NCI-H2171 (cell line): ENCODE data around the gene TP73.

Experiments
- DNase-seq: peaks from one replicate; lab custom pipeline; 2025; lab: John Stamatoyannopoulos, UW

TP73 gene

GRCh38 chr1:3651930-3652547 is at the start of gene TP73:
Gene TP73, plus strand, starts transcription at chr1:3652516. Its CDS starts 29,850 bp downstream, at chr1:3682366.
- DNase-seq: peak; percentile 70

- DNase-seq: no peak
Measured at GRCh38 chr1:3603156-3603555, 49.2 kb upstream of the TP73 start.

- DNase-seq: no peak
Measured at GRCh38 chr1:3603571-3604467, 48.5 kb upstream of the TP73 start.

- no peak for DNase-seq
Measured at GRCh38 chr1:3604468-3604974, 47.8 kb upstream of the TP73 start.

DNA sequence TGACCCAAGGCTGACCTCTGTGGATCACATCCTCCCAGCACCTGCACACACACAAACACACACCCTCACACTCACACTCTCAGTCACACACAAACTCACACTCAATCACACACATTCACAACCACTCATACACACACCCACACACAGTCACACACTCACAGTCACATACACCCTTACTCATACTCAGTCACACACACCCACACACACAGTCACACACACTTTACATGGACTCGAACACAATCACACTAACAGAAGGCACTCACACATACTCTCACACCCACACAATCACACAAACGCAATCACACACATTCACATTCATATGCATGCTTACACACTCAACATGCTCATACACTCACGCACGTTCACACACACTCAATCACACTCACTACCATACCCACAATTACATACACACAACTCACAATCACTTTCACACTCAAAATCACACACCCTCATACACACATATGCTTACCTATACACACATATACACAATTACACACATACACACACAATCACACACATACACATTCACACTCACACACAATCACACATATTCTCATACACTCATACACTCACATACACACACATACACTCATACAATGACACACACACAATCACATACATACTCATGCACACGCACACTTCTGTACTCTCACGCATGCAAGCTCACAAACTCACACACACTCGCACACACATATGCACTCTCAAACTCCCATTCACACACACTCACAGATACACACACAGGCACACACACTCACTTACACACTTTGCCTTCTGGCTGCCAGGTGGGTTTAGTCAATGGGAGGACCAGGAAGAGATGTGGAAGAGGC is 47.1 kb upstream of the TP73 start:
- DNase-seq: no peak

DNA sequence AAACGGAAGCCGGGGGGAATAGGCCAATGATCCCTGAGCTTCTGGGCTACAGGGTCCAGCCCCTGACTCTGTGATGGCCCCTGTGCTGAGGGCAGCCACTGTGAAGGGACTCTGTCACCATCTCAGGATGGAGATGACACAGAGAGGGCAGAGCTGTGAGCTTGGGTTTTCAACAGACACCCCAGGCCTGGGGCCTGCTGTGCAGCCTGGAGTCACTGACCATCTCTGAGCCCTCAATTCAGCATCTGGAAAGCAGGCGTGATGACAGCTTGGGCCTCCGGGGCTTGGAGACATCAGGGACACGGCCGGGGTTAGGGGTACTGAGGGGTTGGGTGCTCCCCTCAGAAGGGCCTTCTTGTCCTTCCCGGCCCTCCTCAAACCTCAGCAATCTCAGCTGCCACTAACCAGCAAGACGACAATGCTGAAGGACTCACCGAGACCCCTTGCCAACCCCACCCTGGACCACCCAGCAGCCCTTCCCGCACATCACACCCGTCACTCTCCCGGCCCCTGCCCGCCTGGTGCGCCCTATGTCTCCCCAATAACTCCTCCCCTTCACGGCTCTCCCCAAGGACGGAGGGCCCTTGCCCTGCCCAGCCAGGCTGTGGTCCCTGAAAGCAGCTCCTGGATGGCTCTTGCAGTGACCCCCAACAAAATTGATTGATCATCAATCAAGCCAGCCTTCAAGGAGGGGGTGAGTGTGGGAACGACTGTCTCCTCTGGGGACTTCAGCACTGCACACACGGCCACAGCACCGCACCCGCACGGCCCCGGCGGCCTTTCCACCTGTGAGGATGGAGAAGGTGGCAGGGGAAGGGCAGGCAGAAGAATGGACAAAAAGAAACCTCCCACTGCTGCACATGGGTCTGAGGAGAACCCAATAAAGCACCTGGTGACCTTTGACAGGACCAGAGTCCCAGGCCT is 45.3 kb upstream of the TP73 start:
- DNase-seq: no peak

DNA sequence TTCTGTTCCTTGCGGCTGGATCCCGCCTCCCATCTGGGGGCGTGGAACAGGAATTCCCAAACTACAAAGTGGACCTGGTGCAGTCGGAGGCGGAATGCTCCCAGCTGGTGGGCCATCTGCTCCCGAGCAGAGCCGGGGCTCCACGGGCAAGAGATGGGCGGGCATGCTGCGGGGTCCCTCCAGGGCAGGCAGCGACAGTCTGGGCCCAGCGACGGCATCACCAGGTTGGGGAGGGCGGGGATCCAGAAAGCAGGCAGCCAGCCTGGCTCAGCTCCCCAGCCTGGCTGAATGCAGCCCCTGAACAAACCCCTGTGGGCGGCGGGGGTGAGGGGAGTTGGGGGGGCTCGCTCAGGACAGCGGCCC is 44.6 kb upstream of the TP73 start:
- peak; percentile 79 for DNase-seq

DNA sequence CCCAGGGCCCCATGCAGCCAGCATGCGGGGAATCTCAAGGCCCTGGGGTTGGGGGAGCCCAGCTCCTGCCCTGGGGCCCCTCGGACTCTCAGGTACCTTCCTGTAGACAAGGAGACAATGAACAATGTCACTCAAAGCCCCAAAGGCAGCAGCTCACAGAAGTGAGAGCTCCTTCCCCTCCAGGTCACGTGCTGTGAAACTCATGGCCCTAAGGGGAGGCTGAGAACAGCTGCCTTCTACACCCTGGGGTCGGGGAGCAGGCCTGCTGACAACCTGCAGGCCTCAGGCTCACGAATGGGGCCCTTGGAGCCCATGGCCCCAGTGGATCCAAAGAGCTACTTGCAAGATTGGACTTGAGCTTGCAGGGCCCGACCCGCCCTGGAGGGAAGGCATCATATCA is 44.2 kb upstream of the TP73 start:
- DNase-seq: no peak

GRCh38 chr1:3609016-3609768 is 43.1 kb upstream of the TP73 start:
- DNase-seq: no peak

DNA sequence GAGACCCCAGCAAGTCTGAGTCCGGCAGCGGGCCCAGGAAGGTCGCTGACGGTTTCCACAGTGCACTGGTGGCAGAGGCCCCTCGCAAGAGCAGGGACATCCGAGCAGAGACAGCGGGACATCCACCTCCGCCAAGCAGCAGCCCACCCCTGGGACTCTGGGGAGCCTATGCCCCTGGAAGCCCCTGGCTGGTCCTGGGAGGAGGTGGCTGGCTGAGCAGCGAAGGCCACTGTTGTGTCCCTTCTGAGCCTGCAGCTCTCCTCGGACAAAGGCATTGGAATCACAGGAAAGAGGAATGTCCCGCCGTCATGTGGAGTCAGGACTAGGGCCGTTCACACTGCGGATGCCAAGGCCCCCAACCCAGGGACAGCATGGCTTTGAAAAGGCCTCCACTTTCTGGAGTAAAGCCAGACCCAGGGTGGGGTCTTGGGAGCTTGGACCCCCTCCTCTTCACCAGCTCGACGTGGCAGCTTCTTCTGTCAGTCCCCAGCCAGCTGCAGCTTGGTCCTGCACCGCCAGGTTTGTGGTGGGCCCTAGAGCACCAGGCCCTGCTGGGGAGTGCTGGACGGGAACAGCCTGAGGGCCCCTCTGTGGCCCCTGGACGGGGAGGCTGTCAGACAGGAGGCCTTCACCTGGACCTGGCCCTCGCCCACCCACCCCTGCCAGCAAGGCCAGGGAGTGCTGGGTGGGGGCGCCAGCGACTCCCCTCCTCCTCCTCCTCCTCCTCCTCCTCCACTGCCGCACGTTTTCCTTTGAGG is 42.4 kb upstream of the TP73 start:
- DNase-seq: no peak

DNA sequence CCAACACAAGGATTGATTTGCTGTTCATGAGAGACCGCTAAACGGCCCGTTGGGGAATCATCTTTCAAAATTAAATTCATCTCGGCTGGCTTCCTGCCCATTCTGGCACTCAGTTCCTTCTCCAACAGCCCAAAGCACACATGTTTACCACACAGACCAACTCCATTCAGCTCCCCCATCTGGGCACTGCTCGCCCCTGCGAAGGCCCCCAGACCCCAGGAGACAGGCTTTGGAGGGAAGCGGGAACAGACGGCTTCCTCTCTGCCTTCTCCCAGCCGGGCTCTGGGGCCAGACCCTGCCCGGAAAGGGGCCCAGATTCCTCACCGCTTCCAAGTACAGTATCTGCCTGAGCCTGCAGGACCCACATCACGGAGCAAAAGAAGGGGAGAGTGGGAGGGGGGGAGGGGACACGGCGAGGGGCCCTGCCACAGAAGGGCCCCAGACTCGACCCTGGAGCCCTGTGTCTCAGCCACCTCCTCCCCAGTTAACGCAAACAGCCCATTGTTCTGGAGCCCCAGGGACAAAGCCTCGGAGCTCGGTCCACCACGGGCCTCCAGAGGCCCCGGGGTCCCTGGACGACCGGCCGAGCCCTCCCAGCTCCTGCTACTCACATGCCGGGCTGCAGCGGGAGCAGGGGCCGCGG is 41.7 kb upstream of the TP73 start:
- peak; percentile 91 for DNase-seq

DNA sequence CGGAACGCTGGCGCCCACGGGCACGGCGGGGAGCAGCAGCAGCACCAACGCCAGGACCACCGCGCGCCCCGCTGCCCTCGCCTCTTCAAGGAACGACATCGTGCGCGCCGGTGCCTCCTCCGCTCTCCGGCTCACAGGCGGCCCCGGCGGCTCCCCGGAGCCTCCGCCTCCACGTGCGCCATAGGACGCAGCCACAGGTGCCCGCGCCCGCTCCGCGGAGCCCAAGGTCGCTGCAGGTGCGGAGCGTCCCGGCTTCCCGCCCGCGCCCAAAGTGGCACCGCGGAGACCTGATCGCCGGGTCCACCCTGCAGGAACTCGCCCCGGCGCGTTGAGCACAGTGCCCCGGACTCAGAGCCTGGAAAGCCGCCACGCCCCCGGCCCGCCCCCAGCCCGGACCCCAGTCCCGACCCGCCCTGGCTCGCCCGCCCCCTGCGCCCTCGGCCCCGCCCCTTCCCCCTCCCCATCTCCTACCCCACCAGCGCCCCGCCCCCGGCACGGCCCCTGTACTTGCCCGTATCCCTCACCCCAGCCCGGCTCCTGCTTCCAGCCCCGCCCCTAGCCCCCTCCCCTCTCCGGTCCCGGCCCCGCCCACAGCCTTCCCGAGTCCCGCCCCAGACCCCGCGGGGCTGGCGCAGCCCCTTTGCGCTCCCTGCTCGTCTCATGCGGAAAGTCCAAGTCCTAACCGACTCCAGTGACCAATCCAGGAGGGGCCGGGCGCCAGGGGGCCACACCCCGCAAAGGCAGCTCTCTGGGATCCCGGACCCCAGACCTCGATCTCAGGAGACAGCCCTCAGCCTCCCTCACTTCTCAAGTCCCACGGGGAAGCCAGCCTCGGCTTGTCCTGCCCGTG is 40.9 kb upstream of the TP73 start, which contains the start of gene MEGF6:
Gene MEGF6, minus strand, starts transcription at position 339 of the 850 bp plus-strand sequence. Its CDS starts 240 bp downstream, at position 99.
- peak; percentile 91 for DNase-seq

GRCh38 chr1:3612123-3612522 is 40.2 kb upstream of the TP73 start:
- no peak for DNase-seq

- DNase-seq: no peak
Measured at GRCh38 chr1:3614755-3615742, 37.3 kb upstream of the TP73 start.

- DNase-seq: no peak
Measured at GRCh38 chr1:3616861-3617260, 35.5 kb upstream of the TP73 start.

DNA sequence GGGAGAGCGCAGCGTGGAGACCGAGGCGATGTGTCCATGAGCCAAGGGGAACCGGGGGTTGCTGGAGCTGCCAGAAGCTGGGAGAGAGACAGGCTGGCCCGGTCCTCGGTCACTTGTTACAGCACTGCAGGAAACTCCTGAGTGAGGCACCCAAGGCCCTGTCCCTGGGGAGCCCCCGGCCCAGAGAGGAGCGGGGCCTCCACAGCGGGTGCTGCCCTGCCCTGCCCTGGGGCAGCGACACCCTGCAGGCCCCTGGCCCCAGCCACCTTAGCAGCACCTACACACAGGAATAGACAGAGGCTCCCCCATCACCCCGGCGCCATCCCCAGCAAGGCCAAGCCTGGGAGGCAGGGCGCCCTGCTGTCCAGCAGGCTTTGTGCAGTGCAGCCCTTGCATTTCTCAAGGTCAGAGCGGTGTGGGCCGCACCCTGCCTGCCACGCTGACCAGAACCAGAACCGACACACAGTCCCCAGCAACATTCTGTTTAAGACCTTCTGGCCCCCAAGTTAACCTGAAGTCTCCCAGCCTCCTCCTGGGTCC is 34.4 kb upstream of the TP73 start:
- no peak for DNase-seq

DNA sequence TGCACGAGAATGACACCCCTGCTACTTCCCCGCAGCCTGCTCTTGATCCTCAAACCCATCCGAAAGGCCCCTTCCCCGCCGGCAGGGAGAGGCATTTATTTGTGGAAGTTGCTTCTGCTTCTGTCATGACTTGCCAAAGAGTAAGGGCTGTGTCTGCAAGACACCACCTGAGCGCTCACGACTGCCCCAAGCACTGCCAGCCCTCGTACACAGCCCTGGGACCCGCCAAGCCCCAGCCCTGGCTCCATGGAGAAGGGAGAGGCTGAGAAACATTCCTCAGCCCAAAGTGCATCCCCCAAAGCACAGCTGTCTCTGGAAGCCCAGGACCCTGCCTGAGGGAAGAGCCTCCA is 33.8 kb upstream of the TP73 start:
- no peak for DNase-seq
